Peyer's patch (tissue), 4 donors: ENCODE measurements around the gene MAOB.

Source experiments
- POLR2A ChIP-seq, 2 donors: fragments of 450-650 bp; IDR thresholded peaks; one replicate each; pipeline ENCODE4 v1.5.1; 2017; ENCODE audit warnings: antibody characterized with exemption in 2 of 2, mild to moderate bottlenecking in 2 of 2, moderate library complexity in 2 of 2
- TF ChIP-seq, protein P1 (sequence below), 6 experiments: fragments of 450-650 bp in 4 of 6; fragments of 200-600 bp in 2 of 6; sonication (generic) in 1 of 6; IDR thresholded peaks; one replicate each; pipeline ENCODE4 v1.5.1; 2017 to 2019; ENCODE audit warnings: antibody characterized with exemption in 6 of 6, mild to moderate bottlenecking in 3 of 6, moderate library complexity in 1 of 6

GRCh38 chrX:43849173-43849572 lies 33.1 kb downstream of the MAOB start:
- TF ChIP-seq, protein P1, sequence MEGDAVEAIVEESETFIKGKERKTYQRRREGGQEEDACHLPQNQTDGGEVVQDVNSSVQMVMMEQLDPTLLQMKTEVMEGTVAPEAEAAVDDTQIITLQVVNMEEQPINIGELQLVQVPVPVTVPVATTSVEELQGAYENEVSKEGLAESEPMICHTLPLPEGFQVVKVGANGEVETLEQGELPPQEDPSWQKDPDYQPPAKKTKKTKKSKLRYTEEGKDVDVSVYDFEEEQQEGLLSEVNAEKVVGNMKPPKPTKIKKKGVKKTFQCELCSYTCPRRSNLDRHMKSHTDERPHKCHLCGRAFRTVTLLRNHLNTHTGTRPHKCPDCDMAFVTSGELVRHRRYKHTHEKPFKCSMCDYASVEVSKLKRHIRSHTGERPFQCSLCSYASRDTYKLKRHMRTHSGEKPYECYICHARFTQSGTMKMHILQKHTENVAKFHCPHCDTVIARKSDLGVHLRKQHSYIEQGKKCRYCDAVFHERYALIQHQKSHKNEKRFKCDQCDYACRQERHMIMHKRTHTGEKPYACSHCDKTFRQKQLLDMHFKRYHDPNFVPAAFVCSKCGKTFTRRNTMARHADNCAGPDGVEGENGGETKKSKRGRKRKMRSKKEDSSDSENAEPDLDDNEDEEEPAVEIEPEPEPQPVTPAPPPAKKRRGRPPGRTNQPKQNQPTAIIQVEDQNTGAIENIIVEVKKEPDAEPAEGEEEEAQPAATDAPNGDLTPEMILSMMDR (IDR thresholded peaks at IDR 0.05): no peak
- no peak for TF ChIP-seq POLR2A (IDR thresholded peaks at IDR 0.05)
